Dedifferentiated amniotic fluid mesenchymal stem cell (primary cell): ENCODE data around the gene ME3.

Experiments
- DNase-seq: peaks from one replicate; pipeline ENCODE4 v3.0.0-alpha.2; 2016; ENCODE audit errors: extremely low spot score

The ME3 gene

DNA sequence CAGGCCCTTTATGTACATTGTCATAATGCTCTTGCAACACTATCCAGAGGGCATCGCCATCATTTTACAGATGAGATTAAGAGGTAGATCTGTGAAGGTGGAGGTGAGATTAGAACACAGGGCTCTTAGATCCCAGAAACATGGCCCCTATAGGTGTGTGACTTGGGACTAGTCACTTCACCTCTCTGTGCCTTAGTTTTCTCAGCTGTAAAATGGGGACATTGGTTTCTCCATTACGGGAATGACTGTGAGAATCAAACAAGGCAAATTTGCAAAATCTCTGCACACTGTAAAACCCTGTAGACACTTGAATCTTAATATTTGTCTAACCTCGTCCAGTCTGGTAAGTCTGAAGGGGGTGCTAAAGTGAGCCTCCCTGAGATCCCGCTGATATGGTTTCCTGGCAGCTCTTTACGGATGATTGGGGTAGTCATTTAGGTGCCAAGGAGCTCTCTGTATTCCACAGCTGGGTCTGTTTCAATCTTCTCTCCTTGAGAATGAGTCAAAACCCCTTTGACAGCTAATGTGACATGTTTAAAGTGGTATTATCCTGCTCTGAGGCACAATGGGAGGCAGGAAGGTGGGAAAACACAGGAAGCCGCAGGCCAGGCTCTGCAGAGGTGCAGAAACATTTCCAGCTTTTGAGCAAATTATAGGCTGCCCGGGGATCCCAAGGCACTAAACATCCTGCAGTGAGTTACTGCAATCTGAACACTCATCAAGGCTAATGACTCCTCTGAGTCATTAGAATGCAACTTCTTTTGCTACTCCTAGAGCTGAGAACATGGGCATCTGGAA, 156.9 kb downstream of the ME3 start:
- peak; percentile 34 for DNase-seq

DNA sequence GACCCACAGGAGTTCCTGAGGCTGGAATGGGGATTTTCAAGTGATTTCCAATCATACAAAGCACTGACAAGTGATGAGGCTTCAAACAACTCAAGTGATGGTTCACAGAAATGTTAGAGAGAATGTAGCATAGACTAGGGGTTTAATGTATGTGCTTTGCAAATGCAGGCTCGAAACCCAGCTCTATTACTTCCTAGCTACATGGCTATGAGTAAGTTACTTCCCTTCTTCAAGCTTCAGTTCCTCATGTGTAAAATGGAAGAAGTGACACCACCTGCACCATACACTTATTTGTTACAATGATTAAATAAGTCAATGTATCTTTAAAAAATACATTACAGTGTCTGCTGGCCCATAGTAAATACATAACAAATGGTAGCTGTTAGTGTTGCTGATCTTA, 158.0 kb downstream of the ME3 start:
- no peak for DNase-seq

DNA sequence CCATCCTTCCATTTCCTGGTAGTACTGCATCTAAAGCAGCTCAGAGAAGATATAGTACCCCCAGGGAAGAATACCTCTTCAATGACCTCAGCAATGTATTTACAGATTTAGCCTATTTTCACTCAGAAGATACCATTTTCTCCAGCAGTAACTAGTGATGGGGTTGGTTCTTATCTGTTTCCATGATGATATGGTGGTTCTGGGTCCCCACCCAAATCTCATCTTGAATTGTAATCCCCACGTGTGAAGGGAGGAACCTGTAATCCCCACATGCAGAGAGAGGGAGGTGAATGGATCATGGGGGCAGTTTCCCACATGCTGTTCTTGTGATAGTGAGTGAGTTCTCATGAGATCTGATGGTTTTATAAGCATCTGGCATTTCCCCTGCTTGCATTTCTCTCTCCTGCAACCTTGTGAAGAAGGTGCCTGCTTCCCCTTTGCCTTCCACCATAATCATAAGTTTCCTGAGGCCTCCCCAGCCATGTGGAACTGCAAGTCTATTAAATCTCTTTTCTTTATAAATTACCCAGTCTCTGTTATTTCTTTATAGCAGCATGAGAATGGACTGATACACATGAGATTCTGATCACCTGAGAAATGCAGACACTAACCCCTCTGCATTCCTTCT, 158.6 kb downstream of the ME3 start:
- DNase-seq, result no peak

DNA sequence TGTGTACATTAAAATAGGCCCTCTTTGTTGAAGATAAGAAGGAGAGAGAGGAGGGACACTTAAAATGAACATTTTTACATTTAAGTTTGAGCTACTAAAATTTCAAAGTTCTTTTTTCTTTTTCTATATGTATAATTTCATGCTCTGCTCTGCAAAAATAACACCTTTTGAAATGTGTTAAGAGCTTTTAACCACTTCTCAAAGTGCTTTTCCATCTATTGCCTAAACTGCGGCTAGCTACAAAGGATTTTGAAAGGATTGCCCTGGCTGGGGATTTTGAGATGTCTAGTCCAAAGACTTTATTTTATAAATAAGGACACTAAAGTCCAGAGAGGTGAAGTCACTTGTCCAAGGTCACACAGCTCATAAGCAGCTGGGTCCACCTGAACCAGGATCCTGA, 159.3 kb downstream of the ME3 start:
- DNase-seq, result no peak

DNA sequence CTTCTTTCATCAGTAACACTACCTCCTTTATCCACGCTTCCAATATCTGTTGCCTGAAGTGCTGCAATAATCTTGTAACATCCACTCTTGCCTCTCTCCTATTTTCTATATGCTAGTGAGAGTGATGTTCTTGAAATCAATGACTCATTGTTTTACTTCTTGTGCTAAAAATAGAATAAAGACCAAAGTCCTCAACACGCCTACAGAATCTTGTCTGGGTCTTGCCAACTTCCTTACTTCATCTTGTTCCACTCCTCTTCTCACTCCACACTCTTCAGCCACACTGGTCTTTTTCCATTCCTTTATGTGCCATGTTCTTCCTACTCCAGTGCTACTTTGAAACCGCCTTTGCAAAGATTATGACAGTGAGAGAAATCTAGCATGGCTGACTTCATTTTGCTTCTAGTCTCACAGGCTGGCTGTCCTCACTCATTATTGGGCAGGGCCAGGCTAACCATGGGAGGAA, 161.3 kb downstream of the ME3 start:
- DNase-seq, result peak; percentile 62

DNA sequence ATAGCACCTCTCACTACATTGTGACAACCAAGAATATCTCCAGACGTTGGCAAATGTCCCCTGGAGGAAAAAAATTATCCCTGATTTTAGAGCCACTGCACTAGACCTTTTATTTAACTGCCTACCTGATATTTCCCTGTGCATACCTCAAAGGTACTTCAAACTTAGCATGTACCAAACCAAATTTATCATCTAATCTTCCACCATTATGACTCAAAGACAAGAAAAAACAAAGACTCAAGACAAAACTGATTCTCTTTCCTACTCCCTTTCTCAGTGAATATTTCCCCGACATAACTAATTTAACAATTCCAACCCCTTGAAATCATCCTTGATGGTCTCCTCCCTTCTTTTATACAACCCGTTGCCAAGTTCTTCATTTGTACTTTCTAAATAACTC, 161.7 kb downstream of the ME3 start:
- no peak for DNase-seq

DNA sequence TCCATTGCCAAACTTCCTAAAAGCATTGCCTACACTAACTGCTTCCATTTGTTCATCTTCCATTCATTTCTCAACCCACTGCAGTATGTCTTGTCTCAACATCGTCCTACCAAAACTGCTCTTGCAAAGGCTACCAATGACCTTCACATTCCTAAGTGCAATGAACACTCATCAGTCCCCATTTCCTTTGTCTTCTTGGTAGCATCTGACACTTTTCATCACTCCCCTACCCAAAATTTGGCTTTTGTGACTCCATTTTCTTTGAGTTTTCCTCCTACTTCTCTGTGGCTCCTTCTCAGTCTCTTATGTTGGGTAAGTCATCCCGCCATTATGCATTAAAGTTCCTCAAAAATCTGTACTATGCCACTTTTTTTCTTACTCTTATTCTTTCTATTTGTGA, 162.3 kb downstream of the ME3 start:
- DNase-seq, result no peak

DNA sequence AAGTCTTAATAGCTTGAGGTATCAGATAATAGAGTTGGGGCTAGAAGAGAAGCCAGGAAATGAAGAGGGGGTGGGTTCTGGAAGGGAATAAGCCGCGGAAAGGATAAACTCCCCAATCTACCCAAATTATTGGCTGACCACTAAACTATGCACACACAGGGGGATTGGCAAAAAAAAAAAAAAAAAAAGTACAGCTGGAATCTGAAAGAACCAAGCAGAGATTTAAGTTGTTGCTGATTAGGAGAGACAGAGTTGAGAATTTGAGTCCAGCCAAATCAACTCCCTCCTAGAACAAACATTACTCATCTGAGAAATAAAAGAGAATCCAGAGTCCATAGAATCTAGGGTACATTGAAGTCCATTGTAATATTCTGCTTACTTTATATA, 162.8 kb downstream of the ME3 start:
- DNase-seq, result no peak

DNA sequence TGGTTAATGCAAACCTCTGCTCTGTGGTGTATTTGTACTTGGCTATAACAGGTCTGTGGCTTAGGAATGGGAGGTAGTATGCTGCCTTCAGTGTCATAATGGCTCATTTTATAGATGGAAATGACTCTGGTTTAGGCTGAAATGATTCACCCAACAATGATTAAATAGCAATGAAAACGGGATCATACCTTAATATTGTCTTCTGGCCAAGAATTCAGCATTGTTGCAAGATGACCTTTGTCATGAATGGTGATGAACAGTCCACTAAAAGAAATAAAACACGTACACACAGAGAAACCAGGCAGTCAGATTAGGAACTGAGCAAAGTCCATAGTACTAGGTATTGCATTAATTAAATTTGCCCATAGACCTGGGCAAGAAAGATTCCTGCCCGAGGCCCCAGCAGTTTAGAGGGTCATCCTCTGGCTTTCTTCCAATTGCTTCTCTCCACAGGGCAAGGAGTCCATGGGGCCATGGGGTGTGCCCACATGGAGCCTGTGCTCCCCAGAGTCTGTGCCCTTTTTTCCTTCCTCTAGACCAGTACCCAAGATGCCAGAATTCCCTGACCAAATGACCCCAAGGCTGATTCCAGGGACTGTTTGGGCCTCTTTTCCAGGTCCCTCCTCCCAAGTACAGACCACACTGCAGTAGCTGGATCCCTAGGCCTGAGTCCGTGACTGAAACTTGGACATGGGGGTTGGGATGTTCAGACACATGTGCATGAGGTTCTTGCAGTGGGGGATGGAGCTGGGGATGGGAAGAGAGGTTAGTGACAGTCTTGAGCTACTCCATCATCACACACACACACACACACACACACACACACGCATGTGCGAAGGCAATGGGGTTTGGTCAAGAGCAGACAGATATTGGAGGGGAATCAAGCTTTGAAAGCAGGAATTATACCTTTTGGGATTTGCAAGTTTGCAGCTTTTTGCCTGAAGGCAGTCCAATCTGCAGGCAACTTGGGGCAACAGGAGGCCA, 163.5 kb downstream of the ME3 start:
- DNase-seq, result no peak

DNA sequence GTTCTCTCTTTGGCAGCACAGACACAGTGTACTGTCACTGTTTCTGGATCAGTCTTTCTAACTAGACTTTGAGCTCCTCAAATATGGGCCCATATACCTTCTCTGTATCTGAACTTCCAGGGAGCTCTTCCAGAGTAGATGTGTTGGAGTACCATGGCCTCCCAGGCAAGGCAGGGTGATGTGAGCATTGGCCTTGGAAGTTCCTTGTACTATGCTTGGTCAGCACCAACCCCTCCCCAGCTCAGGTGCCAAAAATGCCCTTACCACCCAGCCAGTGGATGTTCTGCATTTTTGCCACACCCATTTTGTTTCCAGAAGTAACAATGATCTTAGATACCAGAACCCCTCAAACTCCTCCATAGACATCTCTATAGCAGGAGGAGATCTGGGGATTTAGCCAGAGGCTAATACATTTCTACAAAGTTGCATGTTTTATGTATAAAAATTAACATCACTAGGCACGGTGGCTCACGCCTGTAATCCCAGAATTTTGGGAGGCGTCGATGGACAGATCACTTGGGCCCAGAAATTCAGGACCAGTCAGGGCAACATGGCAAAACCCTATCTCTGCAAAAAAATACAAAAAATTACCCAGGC, 165.1 kb downstream of the ME3 start:
- DNase-seq, result no peak

DNA sequence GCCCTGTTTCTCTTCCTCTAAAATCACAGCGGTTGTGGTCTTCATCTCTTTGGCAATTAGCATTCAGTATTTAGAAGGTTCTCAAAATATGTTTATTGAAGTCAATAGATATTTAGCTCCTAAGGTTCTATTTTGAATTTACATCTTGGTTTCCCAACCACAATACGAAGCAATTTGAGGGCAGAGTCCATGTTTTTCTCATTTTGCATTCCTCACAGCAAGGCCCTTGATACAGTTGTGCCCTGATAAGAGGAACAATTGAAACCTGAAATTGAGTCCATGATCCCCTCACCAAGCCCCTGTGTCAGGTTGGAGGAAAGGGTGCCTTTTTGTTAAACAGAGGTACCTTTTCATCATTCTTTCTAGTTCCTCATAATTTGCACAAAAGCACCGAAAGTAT, 166.2 kb downstream of the ME3 start:
- DNase-seq, result no peak

DNA sequence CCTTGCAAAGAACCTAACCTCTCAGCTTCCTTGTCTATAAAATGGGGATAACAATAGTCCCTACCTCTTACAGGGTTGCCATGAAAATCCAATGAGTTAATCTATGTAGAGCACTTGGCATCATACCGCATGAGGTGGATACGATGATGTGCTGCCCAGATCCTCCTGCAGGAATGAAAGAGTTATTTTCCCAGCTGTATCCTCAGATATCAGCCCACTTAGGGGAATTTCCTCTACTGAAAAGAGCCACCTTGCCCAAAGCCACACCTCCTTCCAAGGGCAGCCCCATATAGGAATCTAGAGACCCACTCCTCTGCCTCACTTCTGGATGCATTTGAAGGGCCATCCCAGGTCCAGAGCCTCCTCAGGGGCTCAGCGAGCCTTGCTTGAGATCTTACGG, 169.3 kb downstream of the ME3 start:
- DNase-seq, result no peak

DNA sequence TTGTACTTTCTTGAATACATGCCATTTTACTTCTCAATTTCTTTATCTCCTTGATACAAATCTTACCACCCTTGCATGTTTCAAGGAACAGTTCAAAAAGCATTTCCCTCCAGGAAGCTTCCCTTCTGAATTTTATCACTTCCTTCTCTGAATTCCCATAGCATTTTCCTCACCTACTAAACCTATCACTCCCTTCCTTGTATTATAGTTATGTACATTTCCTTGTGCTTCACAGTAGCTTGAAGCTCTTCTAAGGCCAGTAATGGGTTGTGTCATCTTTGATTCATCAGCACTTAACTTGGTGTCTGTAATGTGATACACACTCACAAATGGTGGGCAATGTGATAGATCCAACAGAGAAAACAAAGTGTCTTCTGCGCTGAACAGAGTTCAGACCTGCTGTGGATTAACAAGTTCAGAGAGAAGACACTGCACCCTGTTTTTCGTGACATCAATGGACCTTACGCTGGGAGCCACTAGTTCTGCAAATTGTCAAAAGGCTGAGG, 170.2 kb downstream of the ME3 start:
- no peak for DNase-seq

DNA sequence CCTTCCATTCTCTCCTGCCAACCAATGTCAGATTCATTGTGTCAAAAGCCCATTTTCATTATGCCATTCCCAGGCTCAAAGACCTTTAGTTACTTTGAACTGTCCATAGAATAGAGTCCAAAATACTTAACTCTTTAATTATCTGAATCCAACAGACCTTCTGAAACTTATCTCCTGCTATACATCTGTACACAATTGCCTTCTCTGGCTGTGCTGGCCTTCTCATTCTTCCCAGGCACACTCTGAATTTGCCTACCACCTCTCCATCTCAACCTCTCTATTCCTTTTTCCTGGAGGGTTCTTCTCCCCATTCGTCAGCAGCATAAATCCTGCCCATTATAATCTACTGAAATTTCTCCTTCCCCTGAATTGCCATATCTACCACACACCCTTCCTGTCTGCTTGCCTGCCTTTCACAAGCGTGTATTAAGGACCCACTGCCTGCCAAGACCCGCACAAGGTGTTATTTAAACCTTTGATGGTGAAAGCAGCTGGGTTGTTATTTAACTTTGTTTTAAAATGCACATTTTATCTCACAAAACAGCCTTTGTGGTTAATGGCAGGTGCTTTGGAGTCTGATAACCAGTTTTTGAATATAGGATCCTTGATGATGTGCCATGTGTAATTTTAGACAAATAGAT, 171.8 kb downstream of the ME3 start:
- no peak for DNase-seq

DNA sequence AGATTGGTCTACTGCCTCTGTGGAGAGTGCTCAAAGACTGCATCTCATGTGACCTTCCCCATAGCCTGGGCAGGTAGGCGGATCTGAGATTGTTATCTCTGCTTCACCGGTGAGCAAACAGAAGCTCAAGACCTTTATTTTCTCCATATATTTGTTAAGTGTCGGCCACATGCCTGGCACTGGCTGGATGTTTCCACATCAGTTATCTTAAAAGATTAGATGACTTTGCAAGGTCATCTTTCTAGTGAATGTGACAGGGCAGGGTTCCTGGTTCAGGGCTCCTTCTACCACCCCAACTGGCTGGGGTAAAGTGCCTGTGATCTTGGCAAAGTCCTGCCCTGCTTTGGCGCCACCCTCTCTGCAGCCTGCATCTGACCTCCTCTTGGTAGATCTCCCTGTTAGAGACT, 172.7 kb downstream of the ME3 start:
- no peak for DNase-seq

DNA sequence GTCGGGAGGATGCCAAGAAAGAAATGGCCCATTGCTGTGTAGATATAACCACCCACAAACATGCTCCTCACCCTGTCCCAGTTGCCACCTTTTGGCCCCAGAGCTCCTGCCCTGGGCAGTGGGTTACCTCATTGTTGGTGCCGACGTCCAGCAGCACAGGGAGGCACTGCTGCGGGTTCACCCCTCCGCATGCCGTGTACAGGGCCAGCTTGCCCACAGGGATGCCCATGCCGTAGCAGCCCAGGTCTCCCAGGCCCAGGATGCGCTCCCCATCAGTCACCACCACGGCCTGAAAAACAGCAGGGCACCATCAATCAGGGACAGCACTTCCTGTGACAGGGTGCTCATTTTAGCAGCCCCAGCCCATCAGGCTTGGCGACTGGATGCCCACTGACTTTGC, 174.6 kb downstream of the ME3 start:
- no peak for DNase-seq

DNA sequence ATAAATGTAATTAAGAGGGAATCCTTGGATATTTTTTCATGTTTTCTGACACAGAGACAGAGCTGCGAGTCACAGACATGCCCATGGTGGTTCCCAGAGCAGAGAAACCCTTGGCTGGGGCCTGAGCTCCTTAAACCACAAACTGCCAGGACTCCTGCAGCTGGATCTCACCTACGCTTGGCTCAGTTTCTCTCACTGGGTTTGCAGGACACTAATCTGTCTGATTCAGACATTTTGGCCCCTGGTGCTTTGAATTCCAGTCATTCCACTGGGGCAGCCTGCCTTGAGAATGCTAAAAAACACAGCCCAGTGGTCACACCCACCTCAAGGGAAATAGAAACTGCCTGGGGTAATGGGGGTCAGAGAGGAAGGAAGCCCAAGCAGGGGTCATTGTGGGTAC, 175.1 kb downstream of the ME3 start:
- no peak for DNase-seq

DNA sequence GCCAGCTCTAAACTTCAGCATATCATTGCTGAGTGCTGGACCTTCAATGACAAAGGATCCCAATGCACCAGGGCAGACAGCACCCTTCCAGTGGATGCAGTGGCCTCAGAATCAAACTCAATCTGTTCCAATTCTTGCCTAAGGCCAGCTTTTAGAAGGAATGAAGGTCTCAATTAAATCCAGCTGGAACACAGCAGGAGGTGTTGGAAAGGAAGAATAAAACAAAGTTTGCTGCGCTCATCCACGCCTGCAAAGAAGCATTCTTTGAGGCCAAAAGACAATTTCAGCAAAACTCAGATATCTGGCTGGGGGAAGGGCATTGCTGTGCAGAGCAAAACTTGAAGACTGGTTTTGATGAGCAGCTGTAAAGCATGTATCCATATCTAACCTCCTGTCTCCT, 177.1 kb downstream of the ME3 start:
- no peak for DNase-seq

DNA sequence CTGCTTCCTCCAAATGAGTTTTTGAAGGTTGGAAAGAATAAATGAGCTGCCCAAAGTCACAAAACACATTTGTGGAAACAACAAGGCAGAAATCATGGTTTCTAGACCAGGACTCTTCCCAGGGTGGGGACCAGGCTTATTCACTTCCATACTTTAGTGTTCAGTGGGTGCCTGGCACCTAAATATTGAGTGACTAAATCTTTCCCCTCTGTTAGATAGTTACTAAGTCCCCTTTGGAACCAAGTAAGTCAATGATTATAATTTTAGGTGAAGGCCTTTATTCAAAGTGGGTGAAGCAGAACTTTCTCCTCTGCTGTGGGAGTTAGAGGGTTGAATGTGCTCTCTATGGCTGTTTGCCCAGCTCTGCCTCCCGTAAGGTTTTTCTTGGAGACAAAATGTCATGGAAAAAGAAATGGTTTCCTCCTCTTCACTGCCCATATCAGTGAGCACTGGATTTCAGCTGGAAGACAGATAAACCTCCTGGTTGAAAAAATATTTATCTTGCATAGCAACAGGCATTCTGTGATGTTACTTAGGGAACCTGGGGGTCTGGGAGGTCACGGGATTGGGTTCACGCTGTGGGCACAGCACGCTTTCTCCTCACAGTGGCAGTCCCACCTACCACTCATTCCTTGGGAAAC, 179.9 kb downstream of the ME3 start:
- DNase-seq, result no peak

DNA sequence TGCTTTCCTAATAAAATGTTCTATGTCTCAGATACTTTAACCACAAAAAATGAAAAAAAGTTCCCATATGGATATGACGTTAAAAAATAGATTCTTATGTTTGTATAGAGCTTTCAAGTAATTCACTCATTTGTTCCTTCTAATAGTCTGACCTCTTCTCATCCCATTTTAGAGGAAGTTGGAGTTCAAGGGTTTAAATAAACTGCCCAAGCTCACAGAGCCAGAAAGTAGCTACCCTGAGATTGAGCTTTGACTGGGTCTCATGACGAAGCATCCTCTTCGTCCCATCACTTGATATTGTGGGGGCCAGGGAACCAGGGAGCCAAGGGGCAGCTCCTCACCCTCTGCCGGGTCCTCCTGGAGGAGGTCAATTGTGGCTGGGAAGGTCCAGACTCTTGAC, 181.4 kb downstream of the ME3 start:
- DNase-seq, result no peak

DNA sequence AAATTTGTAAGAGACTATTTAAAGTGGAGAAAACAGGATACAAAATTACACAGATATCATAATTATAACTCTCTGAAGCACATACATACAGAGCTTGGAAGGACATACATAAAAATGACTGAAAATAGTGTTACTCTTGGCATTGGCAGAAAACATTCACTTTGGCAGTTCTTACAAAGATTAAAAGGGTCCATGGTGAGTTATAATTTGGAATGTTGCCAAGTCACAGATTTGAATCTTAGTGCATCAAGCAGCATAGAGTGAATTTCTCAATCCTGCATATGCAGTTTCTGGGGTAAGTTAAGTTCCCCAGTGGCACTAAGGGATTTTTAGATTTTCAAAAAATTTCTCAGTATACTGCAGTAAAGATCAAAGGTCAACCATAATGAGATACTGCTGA, 181.8 kb downstream of the ME3 start:
- no peak for DNase-seq
